LNCAP (cell line): ENCODE measurements around the gene TMEM255A.

Experiments
- CTCF ChIP-seq: fragments of 450-650 bp; IDR thresholded peaks from 2 replicates; pipeline ENCODE4 v1.5.1; 2017; ENCODE audit warnings: mild to moderate bottlenecking

TMEM255A gene

GRCh38 chrX:120334603-120335002, 23.3 kb upstream of the TMEM255A start:
- no peak for TF ChIP-seq CTCF

- TF ChIP-seq CTCF = no peak
Observed at GRCh38 chrX:120334151-120334550, 22.9 kb upstream of the TMEM255A start.

GRCh38 chrX:120332394-120332793, 21.1 kb upstream of the TMEM255A start:
- no peak for TF ChIP-seq CTCF

GRCh38 chrX:120331116-120331515, 19.9 kb upstream of the TMEM255A start:
- no peak for TF ChIP-seq CTCF

- TF ChIP-seq CTCF = no peak
Observed at GRCh38 chrX:120321520-120322281, 10.4 kb upstream of the TMEM255A start.

- TF ChIP-seq CTCF = no peak
Observed at GRCh38 chrX:120318411-120318810, 7.2 kb upstream of the TMEM255A start.

- TF ChIP-seq CTCF = no peak
Observed at GRCh38 chrX:120316587-120317283, 5.5 kb upstream of the TMEM255A start.
